HG03066 (cell line): ENCODE measurements around the gene PLXNB2.
"Not testable (repeated sequence)": the region's sequence is repeated elsewhere in the genome, so short reads cannot be mapped to it uniquely, and the experiment has no call there.

Experiments used
- ATAC-seq: cut with Tn5 transposase; IDR thresholded peaks from one replicate; pipeline ENCODE4 v1.9.1; 2021; ENCODE audit warnings: low read depth; ENCODE audit not compliant: unreplicated experiment

The PLXNB2 gene

GRCh38 chr22:50282361-50283155, 24.9 kb downstream of the PLXNB2 start:
- ATAC-seq: no peak

- ATAC-seq: no peak
These were observed 25.5 kb downstream of the PLXNB2 start for GRCh38 chr22:50281957-50282356.

- ATAC-seq: no peak
These were observed 26.1 kb downstream of the PLXNB2 start for GRCh38 chr22:50281384-50281760.

- no peak for ATAC-seq
These were observed 26.6 kb downstream of the PLXNB2 start for GRCh38 chr22:50280708-50281383.

- ATAC-seq: no peak
These were observed 27.3 kb downstream of the PLXNB2 start for GRCh38 chr22:50280022-50280707.

GRCh38 chr22:50278956-50279619, 28.4 kb downstream of the PLXNB2 start:
- ATAC-seq: no peak

GRCh38 chr22:50278461-50278860, 29.0 kb downstream of the PLXNB2 start:
- ATAC-seq: no peak

- ATAC-seq: no peak
These were observed 29.7 kb downstream of the PLXNB2 start for GRCh38 chr22:50277761-50278160.

GRCh38 chr22:50276143-50276542, 31.3 kb downstream of the PLXNB2 start:
- ATAC-seq: peak; percentile 59

- no peak for ATAC-seq
These were observed 32.0 kb downstream of the PLXNB2 start for GRCh38 chr22:50275181-50276055.

- ATAC-seq: no peak
These were observed 32.7 kb downstream of the PLXNB2 start for GRCh38 chr22:50274771-50275170.

GRCh38 chr22:50274311-50274710, 33.1 kb downstream of the PLXNB2 start:
- no peak for ATAC-seq

- not testable (repeated sequence) for ATAC-seq
These were observed 33.7 kb downstream of the PLXNB2 start for GRCh38 chr22:50273781-50274180.

- not testable (repeated sequence) for ATAC-seq
These were observed 34.1 kb downstream of the PLXNB2 start for GRCh38 chr22:50273352-50273751.

GRCh38 chr22:50272044-50272802, 35.2 kb downstream of the PLXNB2 start:
- ATAC-seq: no peak

GRCh38 chr22:50271519-50271970, 35.9 kb downstream of the PLXNB2 start:
- ATAC-seq: no peak

GRCh38 chr22:50270666-50271394, 36.6 kb downstream of the PLXNB2 start:
- ATAC-seq: no peak

- no peak for ATAC-seq
These were observed 37.3 kb downstream of the PLXNB2 start, which contains the start of gene MAPK11 for GRCh38 chr22:50269970-50270665. Gene MAPK11, minus strand, starts transcription at chr22:50270380. Its CDS starts 88 bp downstream, at chr22:50270292.
